Measurements from ENCODE around the gene ST8SIA4.

DNA sequence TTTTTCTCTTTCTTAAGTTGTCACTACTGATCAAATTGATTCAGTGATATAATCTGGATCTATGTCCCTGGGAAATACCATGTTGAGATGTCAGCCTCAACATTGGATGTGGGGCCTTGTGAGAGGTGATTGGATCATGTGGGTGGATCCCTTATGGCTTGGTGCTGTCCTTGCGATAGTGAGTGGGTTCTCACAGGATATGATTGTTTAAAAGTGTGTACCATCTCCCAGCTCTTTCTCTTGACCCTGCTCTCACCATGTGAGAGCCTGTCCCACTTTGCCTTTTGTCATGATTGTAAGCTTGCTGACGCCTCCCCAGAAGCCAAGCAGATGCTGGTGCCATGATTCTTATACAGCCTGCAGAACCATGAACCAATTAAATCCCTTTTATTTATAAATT is 68.6 kb downstream of the ST8SIA4 start:
- no peak for TF ChIP-seq TAF1 (IDR thresholded peaks at IDR 0.05; ENCODE audit: low read depth)
- TF ChIP-seq TEAD4 (IDR thresholded peaks at IDR 0.05): no peak
- TF ChIP-seq, protein P1, sequence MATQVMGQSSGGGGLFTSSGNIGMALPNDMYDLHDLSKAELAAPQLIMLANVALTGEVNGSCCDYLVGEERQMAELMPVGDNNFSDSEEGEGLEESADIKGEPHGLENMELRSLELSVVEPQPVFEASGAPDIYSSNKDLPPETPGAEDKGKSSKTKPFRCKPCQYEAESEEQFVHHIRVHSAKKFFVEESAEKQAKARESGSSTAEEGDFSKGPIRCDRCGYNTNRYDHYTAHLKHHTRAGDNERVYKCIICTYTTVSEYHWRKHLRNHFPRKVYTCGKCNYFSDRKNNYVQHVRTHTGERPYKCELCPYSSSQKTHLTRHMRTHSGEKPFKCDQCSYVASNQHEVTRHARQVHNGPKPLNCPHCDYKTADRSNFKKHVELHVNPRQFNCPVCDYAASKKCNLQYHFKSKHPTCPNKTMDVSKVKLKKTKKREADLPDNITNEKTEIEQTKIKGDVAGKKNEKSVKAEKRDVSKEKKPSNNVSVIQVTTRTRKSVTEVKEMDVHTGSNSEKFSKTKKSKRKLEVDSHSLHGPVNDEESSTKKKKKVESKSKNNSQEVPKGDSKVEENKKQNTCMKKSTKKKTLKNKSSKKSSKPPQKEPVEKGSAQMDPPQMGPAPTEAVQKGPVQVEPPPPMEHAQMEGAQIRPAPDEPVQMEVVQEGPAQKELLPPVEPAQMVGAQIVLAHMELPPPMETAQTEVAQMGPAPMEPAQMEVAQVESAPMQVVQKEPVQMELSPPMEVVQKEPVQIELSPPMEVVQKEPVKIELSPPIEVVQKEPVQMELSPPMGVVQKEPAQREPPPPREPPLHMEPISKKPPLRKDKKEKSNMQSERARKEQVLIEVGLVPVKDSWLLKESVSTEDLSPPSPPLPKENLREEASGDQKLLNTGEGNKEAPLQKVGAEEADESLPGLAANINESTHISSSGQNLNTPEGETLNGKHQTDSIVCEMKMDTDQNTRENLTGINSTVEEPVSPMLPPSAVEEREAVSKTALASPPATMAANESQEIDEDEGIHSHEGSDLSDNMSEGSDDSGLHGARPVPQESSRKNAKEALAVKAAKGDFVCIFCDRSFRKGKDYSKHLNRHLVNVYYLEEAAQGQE (IDR thresholded peaks at IDR 0.05; ENCODE audit: low read depth): no peak
- TF ChIP-seq NFIC (IDR thresholded peaks at IDR 0.05): no peak
- no peak for TF ChIP-seq YY1 (IDR thresholded peaks at IDR 0.05; ENCODE audit: low read depth)
- TF ChIP-seq EGR1 (IDR thresholded peaks at IDR 0.05): no peak
- no peak for TF ChIP-seq CEBPB (IDR thresholded peaks at IDR 0.05)

Measured in Ishikawa (cell line).